Astrocyte (in vitro differentiated cells and primary cell): ENCODE data around the gene PPA1. TPM values are rescaled to one million over a fixed set of nuclear protein-coding genes. Genes with fewer than 3 reads are reported as not detected.

ENCODE experiments used
- DNase-seq: peaks from one replicate; pipeline ENCODE4 v3.0.0-alpha.2; 2010; ENCODE audit warnings: low read depth
- FAIRE-seq: peaks from 2 replicates; lab custom pipeline; 2011; peaks lifted over from hg19 to GRCh38; lab: Jason Lieb, UNC
- H2AFZ ChIP-seq: 2 replicates; pipeline ENCODE4 v1.6.0; 2012; ENCODE audit warnings: low read depth, low read length, inconsistent platforms
- H3K27ac ChIP-seq: 2 replicates; pipeline ENCODE4 v1.5.1; 2011; ENCODE audit warnings: low read depth, low read length, inconsistent platforms
- H3K27me3 ChIP-seq: 2 replicates; pipeline ENCODE4 v1.6.0; 2011; ENCODE audit warnings: low read length, inconsistent platforms; ENCODE audit not compliant: insufficient read depth
- H3K36me3 ChIP-seq: 2 replicates; pipeline ENCODE4 v1.5.1; 2011; ENCODE audit warnings: low read length, inconsistent platforms; ENCODE audit not compliant: insufficient read depth
- H3K4me1 ChIP-seq: 2 replicates; pipeline ENCODE4 v1.5.1; 2011; ENCODE audit warnings: low read length, inconsistent platforms; ENCODE audit not compliant: insufficient read depth
- H3K4me2 ChIP-seq: 2 replicates; pipeline ENCODE4 v1.6.0; 2012; ENCODE audit warnings: low read length, inconsistent platforms
- H3K4me3 ChIP-seq: 2 replicates; pipeline ENCODE4 v1.5.1; 2011; ENCODE audit warnings: low read depth, mild to moderate bottlenecking, low read length, inconsistent platforms; ENCODE audit not compliant: insufficient read depth
- H3K79me2 ChIP-seq: 2 replicates; pipeline ENCODE4 v1.6.0; 2012; ENCODE audit warnings: mild to moderate bottlenecking, low read length, inconsistent platforms; ENCODE audit not compliant: insufficient read depth
- H3K9ac ChIP-seq: 2 replicates; pipeline ENCODE4 v1.6.0; 2012; ENCODE audit warnings: mild to moderate bottlenecking, low read length, inconsistent platforms
- H3K9me3 ChIP-seq: 2 replicates; pipeline ENCODE4 v1.5.1; 2012; ENCODE audit warnings: low read depth, mild to moderate bottlenecking, low read length, inconsistent platforms; ENCODE audit not compliant: insufficient read depth
- H4K20me1 ChIP-seq: 2 replicates; pipeline ENCODE4 v1.6.0; 2012; ENCODE audit warnings: low read length, inconsistent platforms; ENCODE audit not compliant: insufficient read depth
- H3K27ac Mint-ChIP-seq: one replicate; pipeline ENCODE4 v1.8.0; 2021; ENCODE audit warnings: mild to moderate bottlenecking, mixed read lengths; ENCODE audit not compliant: unreplicated experiment
- H3K27me3 Mint-ChIP-seq: one replicate; pipeline ENCODE4 v1.8.0; 2021; ENCODE audit warnings: low read depth, mixed read lengths; ENCODE audit not compliant: unreplicated experiment
- H3K36me3 Mint-ChIP-seq: one replicate; pipeline ENCODE4 v1.8.0; 2021; ENCODE audit warnings: low read depth, mixed read lengths; ENCODE audit not compliant: unreplicated experiment
- H3K4me1 Mint-ChIP-seq: one replicate; pipeline ENCODE4 v1.8.0; 2021; ENCODE audit warnings: low read depth, mixed read lengths; ENCODE audit not compliant: unreplicated experiment
- H3K4me3 Mint-ChIP-seq: one replicate; pipeline ENCODE4 v1.8.0; 2021; ENCODE audit warnings: mild to moderate bottlenecking, moderate library complexity, mixed read lengths; ENCODE audit not compliant: unreplicated experiment
- H3K9me3 Mint-ChIP-seq: one replicate; pipeline ENCODE4 v1.8.0; 2021; ENCODE audit warnings: mild to moderate bottlenecking, mixed read lengths; ENCODE audit not compliant: unreplicated experiment
- CTCF ChIP-seq: IDR thresholded peaks from 2 replicates; pipeline ENCODE4 v1.5.1; 2011; ENCODE audit warnings: low read depth, mild to moderate bottlenecking, inconsistent platforms, low read length, moderate library complexity; ENCODE audit not compliant: insufficient read depth
- EZH2 ChIP-seq: IDR thresholded peaks from 2 replicates; pipeline ENCODE4 v1.6.1; 2012; ENCODE audit warnings: mild to moderate bottlenecking, low read length, inconsistent platforms; ENCODE audit not compliant: insufficient read depth
- total RNA-seq: library from RNA; stranded (reverse); gene quantifications from 2 replicates; pipeline ENCODE4 v1.2.1, GENCODE V29; 2021

Gene PPA1
- total RNA-seq, 1 donor from 2014 or later = 108 TPM

- Mint-ChIP-seq H3K27me3 (peaks cover 3% of the 10 kb centered on the region), H3K4me1 (peaks cover 2% of the 10 kb centered on the region), H3K9me3 (peaks cover 12% of the 10 kb centered on the region), H3K4me3 (peak overlapping the region; percentile 98), H3K27ac (peak overlapping the region; percentile 72), H3K36me3 (no peaks in the 10 kb centered on the region)
- FAIRE-seq (no peak), DNase-seq (no peak)
- peaks cover 5% of the 10 kb centered on the region for H3K36me3 ChIP-seq
- no peaks in the 10 kb centered on the region for H3K9me3 ChIP-seq
- peaks cover 40% of the 10 kb centered on the region for H3K79me2 ChIP-seq
- peak overlapping the region; percentile 61 for H3K27ac ChIP-seq
- H2AFZ ChIP-seq = peak overlapping the region; percentile 91
- peaks cover 10% of the 10 kb centered on the region for H3K4me1 ChIP-seq
- TF ChIP-seq CTCF (no peak), EZH2 (no peak)
- H3K9ac ChIP-seq = peak overlapping the region; percentile 82
- peaks cover 19% of the 10 kb centered on the region for H4K20me1 ChIP-seq
- no peaks in the 10 kb centered on the region for H3K27me3 ChIP-seq
- H3K4me2 ChIP-seq = peak overlapping the region; percentile 96
- peak overlapping the region; percentile 87 for H3K4me3 ChIP-seq
Measured at GRCh38 chr10:70233939-70234300, 691 bp upstream of the PPA1 start.

DNA sequence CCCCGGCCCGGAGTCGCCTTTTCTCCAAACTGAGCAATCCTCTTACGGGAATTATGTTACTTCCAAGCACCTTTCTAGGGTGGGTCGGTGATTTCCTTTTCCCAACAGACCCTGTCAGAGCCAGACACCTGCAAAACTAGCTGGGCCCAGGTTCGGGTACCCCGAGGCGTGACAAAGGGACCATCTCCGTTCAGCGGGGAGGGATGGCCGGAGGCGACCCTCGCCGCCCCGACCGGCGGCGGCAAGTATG, 445 bp downstream of the PPA1 start:
- peak overlapping the region; percentile 80 for H2AFZ ChIP-seq
- H3K27ac Mint-ChIP-seq = peak overlapping the region; percentile 87

More for the DNA sequence above, 445 bp downstream of the PPA1 start:
- no peaks in the 10 kb centered on the region for H3K36me3 Mint-ChIP-seq
- Histone ChIP-seq H3K4me3 (peak overlapping the region; percentile 87), H3K79me2 (peaks cover 51% of the 10 kb centered on the region), H3K36me3 (peaks cover 8% of the 10 kb centered on the region), H3K9ac (peak overlapping the region; percentile 93), H3K27me3 (no peaks in the 10 kb centered on the region), H3K9me3 (no peaks in the 10 kb centered on the region), H3K27ac (peak overlapping the region; percentile 73), H3K4me2 (peak overlapping the region; percentile 96), H3K4me1 (peaks cover 16% of the 10 kb centered on the region), H4K20me1 (peaks cover 26% of the 10 kb centered on the region)
- peaks cover 5% of the 10 kb centered on the region for H3K9me3 Mint-ChIP-seq
- H3K27me3 Mint-ChIP-seq = peaks cover 2% of the 10 kb centered on the region
- DNase-seq = no peak
- H3K4me3 Mint-ChIP-seq = peak overlapping the region; percentile 98
- no peak for FAIRE-seq
- H3K4me1 Mint-ChIP-seq = peaks cover 5% of the 10 kb centered on the region
- TF ChIP-seq CTCF = no peak
- no peak for TF ChIP-seq EZH2
